NCI-H748 (cell line): ENCODE results near the gene CNDP1.
"Not testable (repeated sequence)": the region's sequence is repeated elsewhere in the genome, so short reads cannot be mapped to it uniquely, and the experiment has no call there.

Experiments used
- DNase-seq: peaks from one replicate; lab custom pipeline; 2025; ENCODE audit not compliant: unreplicated experiment; lab: John Stamatoyannopoulos, UW

CNDP1 gene

DNA sequence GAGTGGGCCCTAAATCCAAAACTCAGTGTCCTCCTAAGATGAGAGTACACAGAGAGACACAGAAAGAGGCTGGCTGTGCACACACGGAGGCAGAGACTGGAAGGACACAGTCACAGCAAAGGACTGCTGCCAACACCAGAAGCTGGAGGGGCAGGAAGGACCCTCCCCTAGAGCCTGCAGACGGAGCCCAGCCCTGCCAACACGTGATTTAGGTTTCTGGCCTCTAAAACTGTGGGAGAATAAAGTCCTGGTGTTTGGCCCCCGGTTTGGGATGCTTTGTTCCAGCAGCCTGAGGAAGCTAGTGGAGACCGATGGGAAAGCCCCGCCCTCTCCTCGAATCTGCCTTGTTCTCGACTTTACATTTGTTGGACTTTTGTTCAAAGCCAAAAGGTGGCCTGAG is 10.6 kb downstream of the CNDP1 start:
- no peak for DNase-seq

DNA sequence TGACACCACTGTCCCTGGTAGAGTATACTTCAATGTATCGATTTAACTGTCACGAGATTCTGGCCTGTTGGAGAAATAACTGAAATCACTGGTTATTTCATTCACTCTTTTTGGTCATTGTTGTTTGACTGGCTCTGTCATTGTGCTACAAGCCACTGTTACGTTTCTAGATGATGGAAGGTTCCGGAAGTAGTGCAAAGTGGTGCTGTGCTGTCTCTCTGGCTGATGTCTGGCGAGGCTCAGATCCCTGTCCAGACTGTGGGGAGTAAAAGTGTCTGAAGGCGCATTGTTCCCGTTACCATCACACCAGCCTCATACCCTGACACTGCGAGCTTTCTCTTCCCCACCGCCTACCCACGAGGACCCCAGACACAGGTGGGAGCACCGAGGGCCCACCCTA is 11.7 kb downstream of the CNDP1 start:
- no peak for DNase-seq

DNA sequence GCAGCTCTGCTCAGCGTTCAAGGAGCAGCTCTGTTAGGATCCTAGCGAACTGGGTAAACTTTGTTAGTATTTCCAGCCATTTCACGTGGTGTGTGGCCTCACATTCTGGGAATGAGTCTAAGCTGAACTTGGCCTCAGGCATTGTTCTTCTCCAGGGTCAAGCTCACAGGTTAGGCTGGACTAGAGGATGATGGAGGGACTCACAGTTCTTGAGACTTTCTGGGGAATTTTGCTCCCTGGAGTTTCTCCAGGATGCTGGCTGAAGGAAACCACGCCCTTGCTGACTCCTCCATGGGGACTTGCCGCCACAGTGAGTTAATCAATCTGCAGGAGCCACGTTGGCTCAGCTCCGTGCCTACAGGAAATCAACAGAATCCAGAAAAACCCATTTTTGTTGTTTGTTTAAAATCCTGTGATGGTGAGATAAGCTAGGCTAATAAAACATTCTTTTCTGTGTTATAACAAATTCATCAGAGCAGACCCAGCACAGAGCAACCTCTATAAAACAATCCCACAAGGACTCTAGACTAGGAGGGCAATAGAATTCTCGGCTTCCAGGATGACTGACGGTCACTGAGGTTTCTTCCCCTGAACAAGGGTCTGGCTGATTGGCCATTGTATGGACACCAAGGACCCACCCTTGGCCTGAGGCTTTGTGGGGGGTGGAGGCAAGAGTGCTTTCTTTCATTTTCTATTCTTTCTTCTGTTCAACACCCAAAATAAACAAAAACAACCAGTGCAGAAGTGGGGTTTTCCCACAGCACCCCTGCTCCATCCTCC is 12.6 kb downstream of the CNDP1 start:
- DNase-seq, result no peak

DNA sequence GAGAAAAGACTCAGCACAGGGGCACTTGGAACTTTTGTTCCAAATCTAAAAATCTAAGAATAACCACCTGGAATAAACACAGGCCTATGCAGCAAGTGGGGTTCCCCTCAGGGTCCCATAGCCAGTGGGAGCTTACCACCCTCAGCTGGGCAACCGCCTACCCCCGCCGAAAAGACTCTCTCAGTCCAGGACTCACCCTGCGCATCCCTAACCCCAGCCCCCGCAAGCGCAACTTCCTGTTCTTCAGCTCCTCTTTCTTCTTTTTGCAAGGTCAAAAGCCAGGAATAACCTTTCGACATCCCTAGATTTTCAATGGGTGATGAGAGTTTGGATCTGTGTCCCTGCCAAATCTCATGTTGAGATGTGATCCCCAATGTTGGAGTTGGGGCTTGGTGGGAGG is 13.6 kb downstream of the CNDP1 start:
- DNase-seq, result no peak

DNA sequence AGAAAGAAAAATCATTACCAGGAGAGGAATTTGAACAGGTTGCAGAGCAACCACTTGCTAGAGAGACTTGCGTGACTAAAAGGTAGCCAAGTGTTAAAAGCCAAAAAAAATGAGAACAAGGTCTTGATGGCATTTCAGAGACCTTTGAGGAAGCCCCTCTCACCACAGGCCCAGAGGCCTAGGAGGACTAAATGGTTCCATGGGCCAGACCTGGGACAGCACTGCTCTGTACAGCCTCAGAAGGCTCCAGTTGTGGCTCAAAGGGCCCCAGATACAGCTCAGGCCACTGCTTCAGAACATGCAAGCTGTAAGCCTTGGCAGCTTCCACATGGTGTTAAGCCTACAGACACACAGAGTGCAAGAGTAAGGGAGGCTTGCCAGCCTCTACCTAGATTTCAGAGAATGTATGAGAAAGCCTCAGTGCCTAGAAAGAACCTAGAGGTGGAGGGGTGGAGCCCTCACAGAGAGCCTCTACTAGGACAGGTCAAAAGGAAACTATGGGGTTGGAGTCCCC is 15.3 kb downstream of the CNDP1 start:
- no peak for DNase-seq

DNA sequence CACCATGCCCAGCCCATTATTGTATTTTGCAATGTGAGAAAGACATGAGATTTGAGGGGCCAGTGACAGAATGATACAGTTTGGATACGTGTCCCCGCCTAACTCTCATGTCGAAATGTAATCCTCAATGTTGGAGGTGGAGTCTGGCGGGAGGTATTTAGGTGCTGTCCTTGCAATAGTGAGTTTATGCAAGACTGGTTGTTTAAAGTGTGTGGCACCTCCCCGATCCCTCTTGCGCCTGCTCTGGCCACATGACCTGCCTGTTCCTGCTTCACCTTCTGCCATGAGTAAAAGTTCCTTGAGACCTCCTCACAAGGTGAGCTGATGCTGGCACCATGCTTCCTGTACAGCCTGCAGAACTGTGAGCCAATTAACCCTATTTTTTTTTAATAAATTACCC is 16.6 kb downstream of the CNDP1 start:
- DNase-seq, result no peak

DNA sequence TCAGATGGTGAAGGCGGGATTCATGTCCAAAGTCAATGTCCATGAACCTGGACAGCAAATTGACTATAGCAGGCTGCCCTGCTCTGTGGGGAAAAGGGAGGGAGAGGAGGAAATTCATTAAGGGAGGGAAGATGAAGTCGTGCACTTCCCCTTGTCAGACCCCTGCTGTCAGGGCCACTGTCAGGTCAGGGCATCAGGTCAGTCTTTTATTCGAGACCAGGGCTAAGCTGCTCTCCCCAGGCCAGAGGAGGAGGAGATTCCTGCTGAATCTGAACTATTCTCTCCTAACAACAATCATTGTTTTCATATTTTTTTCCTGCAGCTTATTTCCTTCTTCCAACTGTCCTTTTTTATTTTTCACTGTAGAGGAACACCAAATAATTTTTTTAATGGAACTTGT is 17.2 kb downstream of the CNDP1 start:
- no peak for DNase-seq

DNA sequence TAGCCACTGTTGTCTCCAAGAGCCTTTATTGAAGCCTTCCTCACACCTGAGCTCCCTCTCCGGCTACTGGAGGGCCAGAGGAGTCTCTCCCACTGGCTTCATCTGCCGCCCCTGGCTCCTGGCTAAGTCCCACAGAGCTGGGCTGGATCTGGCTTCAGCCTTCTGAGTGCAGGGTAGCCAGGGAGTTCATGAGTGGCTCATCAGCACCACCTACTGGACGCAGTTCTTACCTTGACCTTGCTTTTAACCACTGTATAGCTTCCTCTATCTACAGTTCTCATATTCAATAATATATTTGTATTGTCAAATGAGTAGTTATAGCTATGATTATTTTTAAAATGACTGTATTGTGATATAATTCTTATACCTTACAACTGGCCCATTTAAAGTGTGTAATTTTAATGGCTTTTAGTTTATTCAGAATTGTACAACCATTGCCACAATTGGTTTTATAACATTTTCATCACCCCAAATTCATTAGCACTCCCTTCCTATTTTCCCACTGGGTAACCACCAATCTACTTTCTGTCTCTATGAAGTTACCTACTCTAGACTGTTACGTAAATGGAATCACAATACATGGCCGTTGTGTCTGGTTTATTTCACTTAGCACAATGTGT is 17.7 kb downstream of the CNDP1 start:
- DNase-seq, result peak; percentile 86

DNA sequence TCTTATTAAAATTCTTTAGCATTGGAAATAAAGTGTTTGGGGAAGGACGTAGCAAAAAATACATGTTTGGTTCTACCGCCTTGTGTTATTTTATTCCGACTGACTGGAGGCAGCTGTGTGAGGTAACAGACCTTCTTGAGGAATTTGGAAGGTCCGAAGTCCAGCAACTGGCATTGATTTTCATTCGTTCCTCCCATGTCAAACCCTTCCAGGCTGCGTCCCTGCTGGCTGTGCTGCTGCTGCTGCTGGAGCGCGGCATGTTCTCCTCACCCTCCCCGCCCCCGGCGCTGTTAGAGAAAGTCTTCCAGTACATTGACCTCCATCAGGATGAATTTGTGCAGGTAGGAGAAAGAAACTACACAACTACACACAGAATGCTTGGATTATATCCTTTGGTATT is 21.8 kb downstream of the CNDP1 start:
- no peak for DNase-seq

DNA sequence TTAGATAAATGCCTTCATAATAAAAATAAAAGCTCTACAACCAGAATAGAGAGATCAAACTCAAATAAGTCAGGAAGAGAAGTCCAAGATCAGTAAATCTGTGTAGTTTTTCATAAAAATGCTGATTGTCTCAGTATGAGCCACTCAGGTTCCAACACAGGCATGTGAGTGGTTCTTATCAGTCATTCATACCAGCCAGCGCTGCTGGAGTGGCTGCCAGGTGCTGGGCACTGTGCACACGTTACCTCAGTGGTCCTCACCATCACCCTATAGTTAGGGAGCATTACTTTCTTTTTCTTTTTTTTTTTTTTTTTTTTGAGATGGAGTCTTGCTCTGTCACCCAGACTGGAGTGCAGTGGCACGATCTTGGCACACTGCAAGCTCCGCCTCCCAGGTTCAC is 23.8 kb downstream of the CNDP1 start:
- DNase-seq, result no peak

DNA sequence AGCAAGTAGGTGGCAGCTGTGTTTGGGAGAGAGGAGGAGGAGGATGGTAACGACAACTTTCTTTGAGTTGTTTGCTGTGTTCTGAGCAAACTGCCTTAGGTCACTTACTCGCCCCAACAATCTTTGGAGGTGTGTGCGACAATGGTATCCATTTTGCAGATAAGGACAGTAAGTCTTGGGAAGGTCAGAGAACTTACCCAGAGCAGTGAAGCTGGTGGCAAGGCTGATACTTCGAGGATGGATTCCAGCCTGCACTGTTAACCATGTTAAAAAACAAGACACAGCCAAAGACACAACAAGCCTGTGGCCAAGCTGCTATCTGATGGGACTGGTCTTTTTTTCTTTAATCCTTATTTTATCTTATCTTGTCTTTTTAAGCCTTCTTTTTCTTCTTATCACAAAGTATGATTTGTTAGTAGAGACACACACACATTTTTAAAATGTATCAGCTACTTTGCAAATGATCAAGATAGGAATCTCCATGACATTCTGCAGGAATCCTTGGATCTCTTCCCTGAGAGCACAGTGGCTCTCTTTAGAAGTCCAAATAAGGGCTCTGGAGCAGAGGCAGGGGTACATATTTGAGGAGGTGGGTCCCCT is 27.9 kb downstream of the CNDP1 start:
- no peak for DNase-seq

DNA sequence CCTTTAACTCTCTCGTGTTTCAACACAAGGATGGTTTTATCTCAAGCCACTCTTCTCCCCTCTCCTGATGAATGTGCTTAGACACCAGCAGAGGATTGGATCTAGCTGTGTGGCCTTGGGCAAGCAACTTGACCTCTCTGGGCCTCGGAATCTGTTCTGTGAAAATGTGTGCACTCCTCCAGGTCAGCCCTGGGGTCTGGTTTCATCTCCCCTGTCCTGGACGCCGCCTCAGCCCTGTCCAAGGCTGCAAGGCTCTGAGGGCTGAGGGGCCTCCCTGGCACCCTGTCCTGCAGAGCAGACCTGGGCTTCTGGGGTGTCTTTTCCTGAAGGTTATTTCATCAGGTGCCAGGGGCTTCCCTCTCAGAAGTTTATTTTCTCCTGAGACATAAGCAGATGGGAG is 28.5 kb downstream of the CNDP1 start:
- no peak for DNase-seq

DNA sequence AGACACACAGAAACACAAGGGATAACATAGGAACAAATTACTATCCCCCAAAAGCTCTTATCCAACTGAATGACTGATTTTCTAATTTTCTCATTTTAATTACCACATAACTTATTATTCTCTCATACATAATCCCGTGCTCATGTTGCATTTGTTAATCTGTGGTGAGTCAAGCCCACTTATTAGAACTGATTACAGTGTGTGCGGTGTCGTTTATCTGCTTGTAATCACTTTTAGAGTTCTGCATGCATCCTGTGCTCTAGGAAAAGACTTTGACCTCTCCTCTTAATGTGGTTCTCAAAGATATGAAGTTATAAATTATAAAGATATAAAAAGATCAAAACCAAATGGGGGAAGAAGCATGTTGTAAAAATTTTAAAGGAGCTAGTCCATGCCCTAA is 29.7 kb downstream of the CNDP1 start:
- no peak for DNase-seq

DNA sequence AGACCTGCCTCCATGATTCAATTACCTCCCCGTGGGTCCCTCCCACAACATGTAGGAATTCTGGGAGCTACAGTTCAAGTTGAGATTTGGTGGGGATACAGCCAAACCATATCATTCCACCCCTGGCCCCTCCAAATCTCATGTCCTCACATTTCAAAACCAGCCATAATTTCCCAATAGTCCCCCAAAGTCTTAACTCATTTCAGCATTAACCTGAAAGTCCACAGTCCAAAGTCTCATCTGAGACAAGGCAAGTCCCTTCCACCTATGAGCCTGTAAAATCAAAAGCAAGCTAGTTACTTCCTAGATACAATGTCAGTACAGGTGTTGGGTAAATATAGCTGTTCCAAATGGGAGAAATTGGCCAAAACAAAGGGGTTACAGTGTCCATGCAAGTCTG is 30.9 kb downstream of the CNDP1 start:
- not testable (repeated sequence) for DNase-seq

DNA sequence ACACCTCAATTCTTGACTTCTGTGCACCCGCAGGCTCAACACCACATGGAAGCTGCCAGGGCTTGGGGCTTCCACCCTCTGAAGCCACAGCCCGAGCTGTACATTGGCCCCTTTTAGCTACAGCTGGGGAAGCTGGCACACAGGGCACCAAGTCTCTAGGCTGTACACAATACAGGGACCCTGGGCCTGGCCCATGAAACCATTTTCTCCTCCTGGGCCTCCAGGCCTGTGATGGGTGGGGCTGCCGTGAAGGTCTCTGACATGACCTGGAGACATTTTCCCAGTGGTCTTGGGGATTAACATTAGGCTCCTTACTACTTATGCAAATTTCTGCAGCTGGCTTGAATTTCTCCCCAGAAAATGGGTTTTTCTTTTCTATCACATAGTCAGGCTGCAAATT is 31.7 kb downstream of the CNDP1 start:
- not testable (repeated sequence) for DNase-seq

DNA sequence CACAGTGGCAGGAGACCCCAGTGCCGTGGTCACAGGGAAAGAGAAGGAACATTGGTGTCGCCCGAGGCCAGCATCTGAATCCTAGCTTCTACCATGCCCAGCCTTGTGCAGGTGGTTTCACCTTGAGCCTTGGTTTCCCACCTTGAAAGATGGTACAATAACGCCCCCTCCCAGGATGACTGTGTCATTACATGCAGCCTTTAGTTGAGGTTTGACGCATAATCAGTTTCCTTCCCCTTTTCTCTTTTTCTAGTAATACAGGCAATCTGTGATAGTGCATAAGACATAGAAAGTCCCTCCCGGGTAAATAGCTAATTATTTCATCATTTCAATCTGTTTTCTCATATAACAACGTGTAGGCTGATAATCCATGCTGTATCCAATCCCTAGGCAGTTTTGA is 33.5 kb downstream of the CNDP1 start:
- DNase-seq, result no peak

DNA sequence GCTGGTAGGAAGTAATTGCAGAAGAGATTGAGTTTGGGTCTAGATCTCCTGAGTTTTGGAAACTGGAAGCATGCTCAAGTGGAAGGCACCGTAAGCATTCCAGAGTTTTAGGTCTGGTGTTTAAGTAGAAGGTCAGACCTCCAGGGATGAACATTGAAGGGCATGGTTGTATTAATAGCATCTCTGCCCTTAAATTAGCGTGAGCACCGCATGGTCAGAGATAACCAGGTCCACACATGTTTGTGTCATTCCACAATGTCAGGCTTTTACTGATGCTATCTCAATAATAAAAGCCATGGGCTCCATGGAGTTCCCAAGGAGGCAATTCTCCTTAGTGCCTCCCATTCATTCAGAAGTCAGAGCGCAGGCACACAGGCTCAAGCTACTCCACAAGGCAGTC is 35.1 kb downstream of the CNDP1 start:
- DNase-seq, result no peak

DNA sequence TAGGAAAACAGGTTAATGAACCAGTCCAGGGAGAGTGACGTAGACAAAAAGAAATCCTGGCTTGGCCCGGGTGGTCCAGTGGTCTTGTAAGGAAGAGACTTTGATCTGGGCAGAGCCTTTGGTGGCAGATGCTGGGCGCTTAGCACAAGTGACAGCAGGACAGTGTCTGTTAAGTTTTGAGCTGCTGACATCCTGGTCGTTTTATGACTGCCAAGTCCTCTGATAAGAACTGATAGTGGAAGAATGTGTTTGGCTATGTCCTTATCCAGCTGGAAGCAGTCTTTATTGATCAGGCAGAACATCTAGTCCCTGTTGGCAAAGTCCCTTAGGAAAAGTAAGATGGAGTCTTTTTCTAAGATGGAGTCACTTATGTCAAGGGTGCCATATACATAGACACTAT is 36.0 kb downstream of the CNDP1 start:
- DNase-seq, result no peak

DNA sequence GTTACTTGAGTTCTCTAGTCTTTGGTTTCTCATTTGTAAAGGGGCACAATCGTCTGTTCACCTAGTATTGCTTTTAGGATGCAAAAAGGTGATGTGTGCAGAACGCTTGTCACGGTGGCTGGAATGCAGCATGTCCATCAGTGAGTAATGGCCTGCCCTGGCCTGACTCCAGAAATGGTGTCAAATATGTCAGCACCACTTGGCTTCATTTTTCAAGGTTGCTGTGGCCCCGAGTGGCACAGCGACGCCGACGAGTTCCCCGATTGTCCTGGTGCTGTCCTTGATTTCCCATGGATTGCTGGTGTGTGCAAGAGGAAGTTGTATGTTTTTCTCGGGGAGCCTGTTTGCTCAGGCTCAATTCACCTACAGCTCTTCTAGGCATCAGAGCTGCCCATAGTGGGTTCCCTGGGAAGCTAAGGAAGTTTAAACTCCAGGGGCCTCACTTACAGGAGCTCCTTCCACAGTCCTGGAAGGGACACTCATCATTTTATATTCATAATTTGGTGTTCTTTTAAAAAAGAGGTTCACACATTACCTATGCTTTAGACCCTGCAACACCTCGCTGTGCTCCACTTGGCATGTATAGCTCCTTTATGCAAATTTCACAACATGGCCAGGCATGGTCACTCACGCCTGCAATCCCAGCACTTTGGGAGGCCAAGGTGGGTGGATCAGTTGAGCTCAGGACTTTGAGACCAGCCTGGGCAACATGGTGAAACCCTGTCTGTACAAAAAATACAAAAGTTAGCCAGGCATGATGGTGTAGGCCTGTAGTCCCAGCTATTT is 37.8 kb downstream of the CNDP1 start:
- no peak for DNase-seq

DNA sequence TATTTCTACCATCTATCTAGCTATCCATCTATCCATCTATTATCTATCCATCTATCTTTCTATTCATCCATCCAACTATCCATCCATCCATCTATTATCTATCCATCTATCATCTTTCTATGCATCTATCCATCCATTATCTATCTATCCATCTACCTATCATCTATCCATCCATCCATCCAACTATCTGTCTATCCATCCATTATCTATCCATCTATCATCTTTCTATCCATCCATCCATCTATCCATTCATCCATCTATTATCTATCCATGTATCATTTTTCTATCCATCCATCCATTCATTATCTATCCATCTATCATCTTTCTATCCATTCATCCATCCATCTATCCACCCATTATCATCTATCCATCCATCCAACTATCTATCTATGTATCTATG is 38.8 kb downstream of the CNDP1 start:
- no peak for DNase-seq

DNA sequence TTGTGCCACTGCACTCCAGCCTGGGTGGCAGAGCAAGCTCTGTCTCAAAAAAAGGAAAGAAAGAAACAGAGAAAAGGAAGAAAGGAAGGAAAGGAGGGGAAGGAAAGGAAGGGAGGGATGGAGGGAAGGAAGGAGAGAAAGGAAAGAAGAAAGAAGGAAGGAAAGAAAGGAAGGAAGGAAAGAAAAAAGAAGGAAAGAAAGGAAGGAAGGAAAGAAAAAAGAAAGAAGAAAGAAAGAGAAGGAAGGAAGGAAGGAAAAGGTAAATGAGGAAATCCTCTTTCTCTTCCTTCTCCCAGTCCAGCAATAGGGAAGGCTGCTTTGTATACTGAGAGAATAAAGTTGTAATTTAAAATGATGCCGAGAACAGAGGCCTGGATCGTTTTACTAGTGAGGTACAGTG is 40.6 kb downstream of the CNDP1 start:
- DNase-seq, result no peak

DNA sequence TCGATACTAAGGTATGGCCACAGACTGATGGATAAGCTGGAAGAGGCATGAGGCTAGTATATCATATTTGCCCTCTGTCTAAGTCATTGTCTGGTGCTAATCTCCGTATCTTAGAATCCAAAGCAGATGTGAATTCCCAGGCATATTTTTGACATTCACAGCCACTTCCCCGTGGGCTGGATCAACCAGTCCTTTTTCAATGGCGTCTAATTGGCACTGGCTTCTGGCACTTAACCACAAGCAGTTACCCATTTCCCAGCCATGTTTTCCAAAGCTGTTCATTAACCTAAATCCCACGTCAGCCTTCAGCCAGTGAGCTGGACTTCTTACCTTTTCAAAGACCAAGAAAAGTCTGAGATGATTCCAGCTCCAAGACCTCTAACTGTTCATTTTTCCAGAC is 42.7 kb downstream of the CNDP1 start:
- DNase-seq, result no peak
